Ascending aorta (tissue), 2 donors: ENCODE data around the gene KRT6B. TPM values are rescaled to one million over a fixed set of nuclear protein-coding genes. Genes with fewer than 3 reads are reported as not detected.
"Not testable (repeated sequence)": the region's sequence is repeated elsewhere in the genome, so short reads cannot be mapped to it uniquely, and the experiment has no call there.

Experiments used
- DNase-seq, 2 donors: peaks; one replicate each; pipeline ENCODE4 v3.0.0-alpha.2; 2019; ENCODE audit warnings: low spot score in 2 of 2
- H3K27ac ChIP-seq, 2 donors: fragments of 200-600 bp; sonication (generic); one replicate each; pipeline ENCODE4 v1.5.1; 2016 to 2017; ENCODE audit warnings: mild to moderate bottlenecking in 1 of 2
- H3K27me3 ChIP-seq: fragments of 200-600 bp; sonication (generic); one replicate; pipeline ENCODE4 v1.5.1; 2017
- H3K36me3 ChIP-seq, 2 donors: fragments of 200-600 bp; sonication (generic); one replicate each; pipeline ENCODE4 v1.5.1; 2016
- H3K4me1 ChIP-seq, 2 donors: fragments of 200-600 bp; sonication (generic); one replicate each; pipeline ENCODE4 v1.5.1; 2016 to 2017; ENCODE audit warnings: mild to moderate bottlenecking in 1 of 2
- H3K4me3 ChIP-seq, 2 donors: fragments of 200-600 bp; sonication (generic); one replicate each; pipeline ENCODE4 v1.5.1; 2016 to 2017; ENCODE audit warnings: mild to moderate bottlenecking in 1 of 2
- H3K9me3 ChIP-seq, 2 donors: fragments of 200-600 bp; sonication (generic); one replicate each; pipeline ENCODE4 v1.5.1; 2016
- CTCF ChIP-seq, 3 experiments: fragments of 200-600 bp in 2 of 3; fragments of 450-650 bp in 1 of 3; sonication (generic) in 2 of 3; IDR thresholded peaks; one replicate each; pipeline ENCODE4 v1.5.1; 2016 to 2019; ENCODE audit warnings: antibody characterized with exemption in 3 of 3, mild to moderate bottlenecking in 1 of 3, moderate library complexity in 1 of 3
- intact Hi-C: fragments of 100-400 bp; cut with DNase I; formaldehyde crosslinking; loops from one replicate; pipeline ENCODE4 v1.15.1; 2023
- total RNA-seq: library from RNA; depleted of rRNA; stranded (reverse); fragments of >200 nt; gene quantifications from one replicate; pipeline ENCODE4 v1.1.0, GENCODE V29; 2016

The KRT6B gene
- total RNA-seq, result 0.32 TPM

GRCh38 chr12:52452101-52452500 lies at the start of gene KRT6B:
KRT6B (minus strand) TSS chr12:52452146; CDS start chr12:52452078, 68 bp downstream.
- no peak for TF ChIP-seq CTCF (IDR thresholded peaks at IDR 0.05)
- Histone ChIP-seq H3K4me3 (no peak within 1 kb of the TSS), H3K4me1 (no peaks in the 10 kb centered on the region), H3K27me3 (no peaks in the 10 kb centered on the region), H3K27ac (no peak within 1 kb of the TSS), H3K36me3 (no peaks in the 10 kb centered on the region), H3K9me3 (no peaks in the 10 kb centered on the region)
- intact Hi-C loops, result no loop called here
- no peak for DNase-seq

GRCh38 chr12:52501490-52501889 lies 49.5 kb upstream of the KRT6B start:
- no peaks in the 10 kb centered on the region for H3K27me3 ChIP-seq
- no peak for DNase-seq

GRCh38 chr12:52500574-52500973 lies 48.6 kb upstream of the KRT6B start:
- H3K9me3 ChIP-seq, H3K27me3 ChIP-seq, H3K4me3 ChIP-seq, H3K4me1 ChIP-seq, intact Hi-C loops, H3K36me3 ChIP-seq, DNase-seq, H3K27ac ChIP-seq: not testable (repeated sequence)

More at GRCh38 chr12:52501490-52501889, 49.5 kb upstream of the KRT6B start:
- H3K4me1 ChIP-seq, result no peaks in the 10 kb centered on the region
- H3K4me3 ChIP-seq, result no peak overlapping the region
- no peaks in the 10 kb centered on the region for H3K36me3 ChIP-seq
- intact Hi-C loops, result no loop called here
- H3K9me3 ChIP-seq, result no peaks in the 10 kb centered on the region
- no peak for TF ChIP-seq CTCF (IDR thresholded peaks at IDR 0.05)
- H3K27ac ChIP-seq, result no peak overlapping the region

- Histone ChIP-seq H3K27me3 (no peaks in the 10 kb centered on the region), H3K4me1 (no peaks in the 10 kb centered on the region), H3K36me3 (no peaks in the 10 kb centered on the region), H3K9me3 (no peaks in the 10 kb centered on the region), H3K27ac (no peak overlapping the region), H3K4me3 (no peak overlapping the region)
- no peak for TF ChIP-seq CTCF (IDR thresholded peaks at IDR 0.05)
- intact Hi-C loops, result no loop called here
- DNase-seq, result no peak
Observed at GRCh38 chr12:52499806-52500560, 48.0 kb upstream of the KRT6B start.

GRCh38 chr12:52498946-52499345 lies 47.0 kb upstream of the KRT6B start:
- no peak for DNase-seq
- Histone ChIP-seq H3K36me3 (no peaks in the 10 kb centered on the region), H3K9me3 (no peaks in the 10 kb centered on the region), H3K27ac (no peak overlapping the region), H3K27me3 (peaks cover 4% of the 10 kb centered on the region), H3K4me3 (no peak overlapping the region), H3K4me1 (no peaks in the 10 kb centered on the region)
- intact Hi-C loops, result no loop called here
- no peak for TF ChIP-seq CTCF (IDR thresholded peaks at IDR 0.05)

GRCh38 chr12:52497975-52498374 lies 46.0 kb upstream of the KRT6B start:
- Histone ChIP-seq H3K27me3 (peaks cover 4% of the 10 kb centered on the region), H3K27ac (no peak overlapping the region), H3K9me3 (no peaks in the 10 kb centered on the region), H3K36me3 (no peaks in the 10 kb centered on the region), H3K4me3 (no peak overlapping the region), H3K4me1 (no peaks in the 10 kb centered on the region)
- DNase-seq, result no peak
- intact Hi-C loops, result no loop called here
- no peak for TF ChIP-seq CTCF (IDR thresholded peaks at IDR 0.05)
